G401 (cell line): Measurements from ENCODE around the gene SLC16A14. TPM values are rescaled to one million over a fixed set of nuclear protein-coding genes. Genes with fewer than 3 reads are reported as not detected.
A peak's percentile ranks its signal among the peaks of the same experiment; 100 is the strongest.

Experiments
- DNase-seq: peaks from one replicate; pipeline ENCODE4 v3.0.0-alpha.2; 2015; ENCODE audit warnings: low spot score
- in situ Hi-C: cut with HindIII; loops from 2 replicates; pipeline ENCODE4 v1.10.0; 2016; ENCODE audit warnings: low sequenced_read_pairs, mixed read lengths
- total RNA-seq: library from RNA; depleted of rRNA; stranded (reverse); fragments of >200 nt; shearing (Covaris generic); gene quantifications from 2 replicates; pipeline ENCODE4 v1.2.3, GENCODE V29; 2014

SLC16A14 gene
- total RNA-seq, 1 experiment from 2014 or later, result 8.5 TPM

- no peak for DNase-seq
- in situ Hi-C loops, result no loop called here
These were observed 22.2 kb downstream of the SLC16A14 start for GRCh38 chr2:230046491-230046890.

- in situ Hi-C loops, result no loop called here
- no peak for DNase-seq
These were observed 25.3 kb downstream of the SLC16A14 start for GRCh38 chr2:230043461-230043860.

- no peak for DNase-seq
- in situ Hi-C loops, result no loop called here
These were observed 25.7 kb downstream of the SLC16A14 start for GRCh38 chr2:230043025-230043424.

- in situ Hi-C loops, result no loop called here
- no peak for DNase-seq
These were observed 26.5 kb downstream of the SLC16A14 start for GRCh38 chr2:230042195-230042594.

- in situ Hi-C loops, result no loop called here
- no peak for DNase-seq
These were observed 45.4 kb downstream of the SLC16A14 start for GRCh38 chr2:230023313-230023712.

- in situ Hi-C loops, result no loop called here
- no peak for DNase-seq
These were observed 49.0 kb downstream of the SLC16A14 start for GRCh38 chr2:230019742-230020141.

GRCh38 chr2:230018153-230018552 lies 50.6 kb downstream of the SLC16A14 start:
- in situ Hi-C loops, result no loop called here
- DNase-seq, result no peak

- in situ Hi-C loops, result no loop called here
- DNase-seq, result no peak
These were observed 51.9 kb downstream of the SLC16A14 start for GRCh38 chr2:230016844-230017243.

- no peak for DNase-seq
- in situ Hi-C loops, result no loop called here
These were observed 56.3 kb downstream of the SLC16A14 start for GRCh38 chr2:230012267-230012884.

GRCh38 chr2:230011617-230012016 lies 57.1 kb downstream of the SLC16A14 start:
- in situ Hi-C loops, result no loop called here
- DNase-seq, result no peak

- in situ Hi-C loops, result no loop called here
These were observed 58.2 kb downstream of the SLC16A14 start for GRCh38 chr2:230010501-230010900.

GRCh38 chr2:230008708-230009066 lies 60.0 kb downstream of the SLC16A14 start:
- in situ Hi-C loops, result no loop called here
- DNase-seq, result no peak

More at GRCh38 chr2:230010501-230010900, 58.2 kb downstream of the SLC16A14 start:
- DNase-seq, result no peak

GRCh38 chr2:230007931-230008707 lies 60.6 kb downstream of the SLC16A14 start:
- peak; percentile 58 for DNase-seq
- in situ Hi-C loops, result no loop called here

GRCh38 chr2:230000118-230000841 lies 68.4 kb downstream of the SLC16A14 start:
- in situ Hi-C loops, result no loop called here
- DNase-seq, result no peak

- in situ Hi-C loops, result no loop called here
These were observed 71.2 kb downstream of the SLC16A14 start for GRCh38 chr2:229997565-229997964.

GRCh38 chr2:229996320-229996719 lies 72.4 kb downstream of the SLC16A14 start:
- in situ Hi-C loops, result no loop called here
- no peak for DNase-seq

More at GRCh38 chr2:229997565-229997964, 71.2 kb downstream of the SLC16A14 start:
- no peak for DNase-seq

GRCh38 chr2:229993236-229993635 lies 75.5 kb downstream of the SLC16A14 start:
- DNase-seq, result no peak
- in situ Hi-C loops, result no loop called here
